Measurements from ENCODE around the gene TEX29. TPM values are rescaled to one million over a fixed set of nuclear protein-coding genes. Genes with fewer than 3 reads are reported as not detected.
A peak's percentile ranks its signal among the peaks of the same experiment; 100 is the strongest.

The TEX29 gene
- total RNA-seq, 1 donor from 2014 or later: not detected

DNA sequence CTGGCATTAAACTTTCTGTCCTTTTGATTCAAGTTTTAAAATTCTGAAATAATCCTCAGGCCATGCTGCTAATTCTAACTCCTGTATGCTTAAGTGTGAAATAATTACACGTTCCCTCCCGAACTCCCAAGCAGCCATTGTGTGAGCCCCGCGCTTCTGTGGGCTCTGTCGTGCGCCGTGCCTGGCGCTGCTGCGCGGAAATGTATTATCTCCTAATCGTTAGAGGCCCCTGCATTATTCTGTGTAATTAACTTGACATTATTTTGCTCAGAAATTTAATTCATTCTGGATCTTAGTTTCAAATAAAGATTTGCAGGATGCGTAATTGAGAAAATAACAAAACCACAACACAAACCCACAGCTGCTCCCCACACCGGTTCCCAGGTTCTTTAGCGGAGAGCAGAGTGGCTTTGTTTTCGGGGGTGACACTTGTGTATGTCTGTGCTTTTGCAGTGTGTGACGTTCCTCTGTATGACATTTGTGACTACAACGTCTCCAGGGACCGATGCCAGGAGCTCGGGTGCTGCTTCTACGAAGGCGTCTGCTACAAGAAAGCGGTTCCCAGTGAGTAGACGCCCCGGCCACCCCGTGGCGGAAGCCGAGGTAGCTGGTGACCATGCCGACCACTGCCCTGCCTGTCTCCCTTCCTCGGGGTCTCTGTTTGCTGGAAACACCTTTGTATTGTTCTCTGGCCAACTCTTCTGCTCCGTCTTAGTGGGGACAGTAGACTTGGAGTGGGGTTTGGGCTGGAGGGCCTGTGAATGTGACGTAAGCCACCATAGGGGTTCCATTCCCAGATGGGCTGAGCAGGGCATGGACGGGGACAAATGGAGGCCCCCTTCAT lies 7.5 kb downstream of the TEX29 start:
- no peak overlapping the region for H3K4me3 ChIP-seq
- H3K4me3 Mint-ChIP-seq: no peak overlapping the region
- H3K4me1 Mint-ChIP-seq: peaks cover 10% of the 10 kb centered on the region
- H3K27me3 Mint-ChIP-seq (ENCODE audit: insufficient read depth, low read depth): peaks cover 10% of the 10 kb centered on the region
- no peak overlapping the region for H3K27ac ChIP-seq
- TF ChIP-seq, protein P1, sequence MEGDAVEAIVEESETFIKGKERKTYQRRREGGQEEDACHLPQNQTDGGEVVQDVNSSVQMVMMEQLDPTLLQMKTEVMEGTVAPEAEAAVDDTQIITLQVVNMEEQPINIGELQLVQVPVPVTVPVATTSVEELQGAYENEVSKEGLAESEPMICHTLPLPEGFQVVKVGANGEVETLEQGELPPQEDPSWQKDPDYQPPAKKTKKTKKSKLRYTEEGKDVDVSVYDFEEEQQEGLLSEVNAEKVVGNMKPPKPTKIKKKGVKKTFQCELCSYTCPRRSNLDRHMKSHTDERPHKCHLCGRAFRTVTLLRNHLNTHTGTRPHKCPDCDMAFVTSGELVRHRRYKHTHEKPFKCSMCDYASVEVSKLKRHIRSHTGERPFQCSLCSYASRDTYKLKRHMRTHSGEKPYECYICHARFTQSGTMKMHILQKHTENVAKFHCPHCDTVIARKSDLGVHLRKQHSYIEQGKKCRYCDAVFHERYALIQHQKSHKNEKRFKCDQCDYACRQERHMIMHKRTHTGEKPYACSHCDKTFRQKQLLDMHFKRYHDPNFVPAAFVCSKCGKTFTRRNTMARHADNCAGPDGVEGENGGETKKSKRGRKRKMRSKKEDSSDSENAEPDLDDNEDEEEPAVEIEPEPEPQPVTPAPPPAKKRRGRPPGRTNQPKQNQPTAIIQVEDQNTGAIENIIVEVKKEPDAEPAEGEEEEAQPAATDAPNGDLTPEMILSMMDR (IDR thresholded peaks at IDR 0.05): no peak
- TF ChIP-seq EZH2phosphoT487 (IDR thresholded peaks at IDR 0.05) (no peak), EZH2 (IDR thresholded peaks at IDR 0.05) (no peak)
- peak overlapping the region; percentile 73 for H3K27ac Mint-ChIP-seq
- H2AFZ ChIP-seq (replicated peaks): no peak overlapping the region
- no peaks in the 10 kb centered on the region for H3K4me1 ChIP-seq
- no peaks in the 10 kb centered on the region for H3K9me3 ChIP-seq (ENCODE audit: low read depth)
- H3F3A ChIP-seq (ENCODE audit: low read depth): no peaks in the 10 kb centered on the region
- no peak overlapping the region for H3K9ac ChIP-seq
- no peaks in the 10 kb centered on the region for H3K36me3 Mint-ChIP-seq
- no peaks in the 10 kb centered on the region for H4K20me1 ChIP-seq (ENCODE audit: low read depth)
- no peaks in the 10 kb centered on the region for H3K79me2 ChIP-seq (ENCODE audit: low read depth)
- H3K4me2 ChIP-seq: no peak overlapping the region
- H3K9me3 Mint-ChIP-seq: no peaks in the 10 kb centered on the region
- no peaks in the 10 kb centered on the region for H3K36me3 ChIP-seq
- no peaks in the 10 kb centered on the region for H3K27me3 ChIP-seq
- DNase-seq (ENCODE audit: low spot score): no peak

DNA sequence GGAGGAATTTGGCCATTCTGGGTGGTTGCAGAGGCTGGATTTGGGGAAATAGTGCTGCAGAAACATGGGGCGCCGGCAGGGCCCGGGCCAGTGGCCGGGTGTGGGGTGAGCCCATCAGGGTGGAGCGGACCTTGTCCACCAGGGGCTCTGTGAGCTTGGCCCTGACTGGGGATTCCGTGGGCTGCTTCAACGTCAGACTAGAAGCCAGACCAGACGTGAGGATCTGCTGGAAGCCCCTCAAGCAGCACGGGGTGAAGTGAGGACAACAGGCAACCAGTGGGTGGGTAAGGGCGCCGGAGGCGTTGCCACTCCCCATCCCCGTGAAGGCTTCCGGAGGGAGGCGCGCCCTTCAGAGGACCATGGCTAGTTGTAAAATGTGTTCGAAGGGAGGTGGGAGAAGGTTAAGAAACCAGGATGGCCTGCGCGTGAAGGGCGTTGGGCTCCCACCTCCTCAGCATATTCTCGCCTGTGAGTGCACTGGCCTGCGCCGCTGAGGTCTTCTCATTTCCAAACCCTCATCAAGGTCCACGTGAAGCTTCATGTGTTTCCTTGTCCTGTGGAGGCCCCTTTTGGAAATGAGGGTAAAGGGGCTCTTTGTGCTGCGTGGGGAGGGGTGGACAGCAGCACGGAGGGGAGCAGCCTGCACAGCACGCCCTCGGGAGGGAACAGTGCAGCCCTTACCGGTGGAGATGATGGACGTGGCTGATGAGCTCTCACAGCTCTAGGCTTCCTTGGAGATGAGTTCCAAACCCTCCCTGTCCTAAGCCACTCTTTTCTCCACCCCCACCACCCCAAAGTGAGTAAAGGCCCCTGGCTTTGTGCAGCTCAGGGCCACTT lies 8.3 kb downstream of the TEX29 start:
- Histone ChIP-seq H2AFZ (replicated peaks) (no peak overlapping the region), H3K4me2 (no peak overlapping the region), H3K4me3 (no peak overlapping the region), H3K27me3 (no peaks in the 10 kb centered on the region), H3K9me3 (ENCODE audit: low read depth) (no peaks in the 10 kb centered on the region), H3K27ac (no peak overlapping the region), H4K20me1 (ENCODE audit: low read depth) (no peaks in the 10 kb centered on the region), H3K4me1 (no peaks in the 10 kb centered on the region), H3K79me2 (ENCODE audit: low read depth) (no peaks in the 10 kb centered on the region), H3K9ac (no peak overlapping the region), H3K36me3 (no peaks in the 10 kb centered on the region), H3F3A (ENCODE audit: low read depth) (no peaks in the 10 kb centered on the region)
- no peak for DNase-seq (ENCODE audit: low spot score)
- Mint-ChIP-seq H3K27ac (no peak overlapping the region), H3K4me3 (no peak overlapping the region), H3K36me3 (no peaks in the 10 kb centered on the region), H3K9me3 (no peaks in the 10 kb centered on the region), H3K27me3 (ENCODE audit: insufficient read depth, low read depth) (peaks cover 8% of the 10 kb centered on the region), H3K4me1 (peaks cover 10% of the 10 kb centered on the region)
- no peak for TF ChIP-seq EZH2 (IDR thresholded peaks at IDR 0.05)
- TF ChIP-seq, protein P1 (IDR thresholded peaks at IDR 0.05): no peak
- TF ChIP-seq EZH2phosphoT487 (IDR thresholded peaks at IDR 0.05): no peak

DNA sequence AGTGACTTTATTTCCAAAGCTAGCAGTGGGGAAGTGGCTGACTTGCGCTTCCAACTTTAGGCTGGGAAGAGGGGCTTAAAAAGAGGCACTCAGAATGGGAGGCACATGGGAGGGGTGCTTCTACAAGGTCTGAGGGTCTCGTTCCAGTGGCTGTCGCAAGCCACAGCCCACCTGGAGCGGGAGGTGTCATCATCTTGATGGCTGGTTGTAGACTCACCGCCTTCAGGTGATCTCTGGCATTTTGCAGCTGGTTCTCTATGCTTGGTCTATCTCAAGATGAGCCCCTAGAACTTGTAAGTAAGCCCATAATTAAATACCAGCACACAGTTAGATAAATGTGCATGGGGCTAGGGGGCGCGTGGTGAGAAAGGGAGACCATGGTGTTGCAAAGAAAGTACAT lies 9.2 kb downstream of the TEX29 start:
- Histone ChIP-seq H3K27me3 (no peaks in the 10 kb centered on the region), H3K79me2 (ENCODE audit: low read depth) (no peaks in the 10 kb centered on the region), H3K36me3 (no peaks in the 10 kb centered on the region), H3K4me1 (no peaks in the 10 kb centered on the region), H3K9me3 (ENCODE audit: low read depth) (no peaks in the 10 kb centered on the region), H3K4me2 (no peak overlapping the region), H2AFZ (replicated peaks) (no peak overlapping the region), H3K4me3 (no peak overlapping the region), H4K20me1 (ENCODE audit: low read depth) (no peaks in the 10 kb centered on the region), H3K9ac (no peak overlapping the region), H3K27ac (no peak overlapping the region), H3F3A (ENCODE audit: low read depth) (no peaks in the 10 kb centered on the region)
- Mint-ChIP-seq H3K4me1 (peaks cover 9% of the 10 kb centered on the region), H3K27me3 (ENCODE audit: insufficient read depth, low read depth) (peaks cover 5% of the 10 kb centered on the region), H3K9me3 (peaks cover 2% of the 10 kb centered on the region), H3K36me3 (no peaks in the 10 kb centered on the region), H3K27ac (no peak overlapping the region), H3K4me3 (no peak overlapping the region)
- DNase-seq (ENCODE audit: low spot score): no peak
- no peak for TF ChIP-seq EZH2phosphoT487 (IDR thresholded peaks at IDR 0.05)
- TF ChIP-seq, protein P1 (IDR thresholded peaks at IDR 0.05): no peak
- TF ChIP-seq EZH2 (IDR thresholded peaks at IDR 0.05): no peak
